Mucosa of rectum (tissue), 2 donors: ENCODE measurements around the gene ACACA.

ENCODE experiments used
- H3K27ac ChIP-seq, 2 donors: one replicate each; pipeline ENCODE4 v1.7.0; 2013; ENCODE audit warnings: inconsistent platforms in 2 of 2, low read depth in 2 of 2, low read length in 2 of 2
- H3K27me3 ChIP-seq, 2 donors: one replicate each; pipeline ENCODE4 v1.7.0; 2013; ENCODE audit warnings: low read length in 2 of 2; ENCODE audit not compliant: control insufficient read depth in 2 of 2, insufficient read depth in 2 of 2
- H3K36me3 ChIP-seq, 2 donors: one replicate each; pipeline ENCODE4 v1.7.0; 2013; ENCODE audit warnings: low read length in 2 of 2; ENCODE audit not compliant: control insufficient read depth in 2 of 2, insufficient read depth in 2 of 2
- H3K4me1 ChIP-seq, 2 donors: one replicate each; pipeline ENCODE4 v1.7.0; 2013; ENCODE audit warnings: low read length in 2 of 2, mild to moderate bottlenecking in 1 of 2; ENCODE audit not compliant: control insufficient read depth in 2 of 2, insufficient read depth in 2 of 2
- H3K4me3 ChIP-seq, 2 donors: one replicate each; pipeline ENCODE4 v1.7.0; 2013; ENCODE audit warnings: low read length in 2 of 2
- H3K9ac ChIP-seq, 2 donors: one replicate each; pipeline ENCODE4 v1.7.0; 2013; ENCODE audit warnings: low read length in 2 of 2, low read depth in 1 of 2, mild to moderate bottlenecking in 1 of 2
- H3K9me3 ChIP-seq, 2 donors: one replicate each; pipeline ENCODE4 v1.7.0; 2013; ENCODE audit warnings: low read length in 2 of 2; ENCODE audit not compliant: control insufficient read depth in 2 of 2
- donor health status: healthy.
- donor health status: Normal muscosa, but diverticular disease.

The ACACA gene

GRCh38 chr17:37062021-37062420 is 344.6 kb downstream of the ACACA start:
- no peak overlapping the region for H3K9ac ChIP-seq
- H3K36me3 ChIP-seq: peaks cover under 1% of the 10 kb centered on the region in 2 donors
- no peaks in the 10 kb centered on the region for H3K4me1 ChIP-seq
- no peak overlapping the region for H3K27ac ChIP-seq
- H3K9me3 ChIP-seq: no peaks in the 10 kb centered on the region
- no peaks in the 10 kb centered on the region for H3K27me3 ChIP-seq
- H3K4me3 ChIP-seq: no peak overlapping the region

DNA sequence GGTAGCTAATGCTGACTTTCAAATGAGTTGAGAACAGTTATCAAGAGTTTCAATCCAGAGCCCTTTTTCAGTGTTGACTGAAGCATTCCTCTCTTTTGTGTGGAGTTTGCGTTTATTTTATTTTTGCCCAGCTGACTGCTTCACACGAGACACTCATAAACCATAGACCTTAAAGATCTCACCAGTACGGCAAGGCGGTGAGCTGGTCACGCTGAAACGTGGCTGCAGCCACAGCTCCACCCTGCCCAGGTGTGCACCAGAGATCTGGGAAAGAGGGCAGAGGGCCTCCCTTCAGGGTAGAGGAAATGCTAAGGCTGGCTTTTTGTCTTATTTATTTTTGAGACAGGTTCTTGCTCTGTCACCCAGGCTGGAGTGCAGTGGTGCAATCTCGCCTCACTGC is 345.7 kb downstream of the ACACA start:
- Histone ChIP-seq H3K9me3 (no peaks in the 10 kb centered on the region), H3K4me3 (no peak overlapping the region), H3K4me1 (no peaks in the 10 kb centered on the region), H3K36me3 (peaks cover 7 to 8% of the 10 kb centered on the region in 2 donors), H3K27ac (no peak overlapping the region), H3K9ac (no peak overlapping the region), H3K27me3 (no peaks in the 10 kb centered on the region)

- H3K9me3 ChIP-seq: no peaks in the 10 kb centered on the region
- H3K27ac ChIP-seq: no peak overlapping the region
Measured at GRCh38 chr17:37060094-37060493, 346.5 kb downstream of the ACACA start.

GRCh38 chr17:37059493-37059892 is 347.1 kb downstream of the ACACA start:
- H3K4me1 ChIP-seq: no peaks in the 10 kb centered on the region
- no peaks in the 10 kb centered on the region for H3K27me3 ChIP-seq
- no peak overlapping the region for H3K9ac ChIP-seq
- H3K9me3 ChIP-seq: no peaks in the 10 kb centered on the region
- H3K36me3 ChIP-seq: peaks cover 8 to 9% of the 10 kb centered on the region in 2 donors
- H3K4me3 ChIP-seq: no peak overlapping the region
- H3K27ac ChIP-seq: no peak overlapping the region

More at GRCh38 chr17:37060094-37060493, 346.5 kb downstream of the ACACA start:
- Histone ChIP-seq H3K27me3 (no peaks in the 10 kb centered on the region), H3K9ac (no peak overlapping the region), H3K4me3 (no peak overlapping the region), H3K36me3 (peaks cover 7 to 8% of the 10 kb centered on the region in 2 donors), H3K4me1 (no peaks in the 10 kb centered on the region)

DNA sequence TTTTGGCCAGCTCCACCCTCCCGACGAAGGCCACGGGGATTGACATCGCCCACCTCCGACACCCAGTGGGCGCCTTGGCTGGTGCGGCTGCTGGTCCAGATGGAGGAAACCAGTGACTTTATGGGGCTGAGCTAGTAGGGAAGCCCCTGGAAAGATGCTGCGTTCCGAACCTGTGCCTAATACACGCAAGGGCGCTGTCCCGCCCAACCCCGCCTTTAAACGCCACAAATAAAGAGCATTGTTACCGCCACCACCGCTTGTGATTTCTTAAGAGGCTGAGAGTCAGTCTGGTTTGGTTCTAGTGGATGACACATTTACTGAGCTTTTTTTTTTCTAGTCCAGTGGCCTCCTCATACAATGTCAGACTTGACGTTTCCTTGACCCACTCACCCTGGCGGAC is 350.0 kb downstream of the ACACA start:
- H3K4me3 ChIP-seq: no peak overlapping the region
- no peak overlapping the region for H3K27ac ChIP-seq
- no peaks in the 10 kb centered on the region for H3K27me3 ChIP-seq
- H3K36me3 ChIP-seq: peaks cover 8 to 9% of the 10 kb centered on the region in 2 donors
- no peak overlapping the region for H3K9ac ChIP-seq
- no peaks in the 10 kb centered on the region for H3K9me3 ChIP-seq
- peaks cover 0 to 2% of the 10 kb centered on the region in 2 donors for H3K4me1 ChIP-seq

- peaks cover 6% of the 10 kb centered on the region in 2 donors for H3K4me1 ChIP-seq
- no peak overlapping the region for H3K4me3 ChIP-seq
- no peak overlapping the region for H3K27ac ChIP-seq
- H3K9ac ChIP-seq: no peak overlapping the region
- no peaks in the 10 kb centered on the region for H3K9me3 ChIP-seq
- peaks cover 8 to 17% of the 10 kb centered on the region in 2 donors for H3K36me3 ChIP-seq
- H3K27me3 ChIP-seq: no peaks in the 10 kb centered on the region
Measured at GRCh38 chr17:37054894-37055293, 351.7 kb downstream of the ACACA start.

DNA sequence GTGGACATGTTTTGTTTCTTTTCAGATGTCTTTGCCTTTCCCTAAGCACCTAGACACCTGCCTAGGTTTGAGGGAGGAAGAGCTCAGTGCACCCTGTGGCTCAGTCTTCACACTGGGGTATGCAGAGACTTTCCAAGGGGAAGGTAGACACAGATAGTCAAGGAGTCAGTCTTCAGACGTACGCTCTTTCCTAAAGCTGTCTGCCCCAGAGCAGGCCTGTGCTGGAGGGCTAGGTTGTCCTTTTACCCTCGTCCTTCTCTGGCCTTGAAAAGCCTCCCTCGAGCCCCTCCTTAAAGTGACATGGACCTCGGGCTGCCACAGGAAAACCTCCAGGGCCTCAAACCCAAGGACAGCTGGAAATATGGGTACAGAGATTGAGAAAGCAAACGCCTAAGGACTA is 354.2 kb downstream of the ACACA start:
- H3K36me3 ChIP-seq: peaks cover 13 to 17% of the 10 kb centered on the region in 2 donors
- H3K4me3 ChIP-seq: no peak overlapping the region
- H3K9me3 ChIP-seq: no peaks in the 10 kb centered on the region
- no peak overlapping the region for H3K9ac ChIP-seq
- no peaks in the 10 kb centered on the region for H3K27me3 ChIP-seq
- no peak overlapping the region for H3K27ac ChIP-seq
- H3K4me1 ChIP-seq: peaks cover 6% of the 10 kb centered on the region in 2 donors

- Histone ChIP-seq H3K4me1 (peaks cover 6% of the 10 kb centered on the region in 2 donors), H3K27me3 (no peaks in the 10 kb centered on the region), H3K4me3 (no peak overlapping the region), H3K9ac (no peak overlapping the region), H3K9me3 (no peaks in the 10 kb centered on the region), H3K36me3 (peaks cover 11 to 14% of the 10 kb centered on the region in 2 donors), H3K27ac (no peak overlapping the region)
Measured at GRCh38 chr17:37051833-37052232, 354.8 kb downstream of the ACACA start.

DNA sequence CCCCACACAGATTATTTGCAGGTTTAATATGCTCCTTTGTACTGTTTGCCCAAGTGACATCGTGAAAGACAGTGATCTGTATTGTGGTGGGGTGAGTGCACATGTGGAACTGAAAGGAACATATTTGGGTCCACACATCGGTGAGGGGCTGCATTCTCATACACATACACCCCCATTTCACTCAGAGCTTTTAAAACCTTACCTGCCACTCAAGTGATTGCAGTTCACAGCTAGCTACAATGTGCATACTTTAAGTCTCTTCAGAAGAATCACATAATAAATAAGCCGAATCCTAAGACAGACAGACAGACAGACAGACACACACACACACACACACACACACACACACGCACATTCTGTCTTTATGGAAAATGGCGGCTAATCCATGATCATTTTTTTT is 355.3 kb downstream of the ACACA start:
- peaks cover 6% of the 10 kb centered on the region in 2 donors for H3K4me1 ChIP-seq
- no peaks in the 10 kb centered on the region for H3K27me3 ChIP-seq
- no peak overlapping the region for H3K27ac ChIP-seq
- H3K9me3 ChIP-seq: no peaks in the 10 kb centered on the region
- no peak overlapping the region for H3K9ac ChIP-seq
- H3K36me3 ChIP-seq: peaks cover 7 to 10% of the 10 kb centered on the region in 2 donors
- no peak overlapping the region for H3K4me3 ChIP-seq

DNA sequence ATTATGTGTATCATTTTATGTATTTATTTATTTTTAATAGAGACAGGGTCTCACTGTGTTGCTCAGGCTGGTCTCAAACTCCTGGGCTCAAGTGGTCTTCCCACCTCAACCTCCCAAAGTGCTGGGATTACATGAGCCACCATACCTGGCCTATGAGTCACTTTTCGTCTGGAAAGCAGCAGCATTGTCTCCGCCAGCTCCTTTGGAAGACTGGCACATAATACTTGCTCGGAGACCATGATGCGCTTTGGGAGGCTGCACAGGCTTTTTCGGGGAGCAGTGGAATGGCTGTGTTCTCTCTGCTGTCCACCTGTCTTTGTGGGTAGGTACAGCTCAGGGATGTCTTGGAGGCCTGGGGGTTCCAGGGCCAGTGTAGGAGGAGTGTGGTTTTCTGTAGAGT is 355.7 kb downstream of the ACACA start:
- Histone ChIP-seq H3K4me1 (peaks cover 6% of the 10 kb centered on the region in 2 donors), H3K36me3 (peaks cover 5 to 10% of the 10 kb centered on the region in 2 donors), H3K9ac (no peak overlapping the region), H3K27me3 (no peaks in the 10 kb centered on the region), H3K4me3 (no peak overlapping the region), H3K9me3 (no peaks in the 10 kb centered on the region), H3K27ac (no peak overlapping the region)

DNA sequence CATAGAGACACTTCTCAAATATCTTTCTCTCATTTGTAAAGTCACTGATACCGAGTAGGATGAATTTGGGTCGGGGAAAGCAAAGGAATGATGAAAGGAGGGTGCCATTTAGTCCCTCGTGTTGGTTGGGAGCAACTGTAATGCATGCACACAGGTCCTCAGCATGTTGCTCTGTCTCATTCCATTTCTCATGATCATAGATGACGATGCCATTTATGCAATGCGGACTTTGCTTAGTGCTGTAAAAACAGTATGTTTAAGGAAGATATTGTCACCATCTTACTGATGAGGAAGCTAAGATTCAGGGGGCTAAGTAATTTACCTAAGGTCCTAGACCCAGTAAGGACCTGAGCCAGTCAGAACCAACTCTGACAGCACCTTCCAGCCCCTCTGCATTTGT is 357.8 kb downstream of the ACACA start:
- Histone ChIP-seq H3K9ac (no peak overlapping the region), H3K27ac (no peak overlapping the region), H3K36me3 (peaks cover 8 to 12% of the 10 kb centered on the region in 2 donors), H3K9me3 (no peaks in the 10 kb centered on the region), H3K4me1 (peaks cover 6% of the 10 kb centered on the region in 2 donors), H3K4me3 (no peak overlapping the region), H3K27me3 (no peaks in the 10 kb centered on the region)
